ENCODE results near the gene PNN.
"Not testable (repeated sequence)": the region's sequence is repeated elsewhere in the genome, so short reads cannot be mapped to it uniquely, and the experiment has no call there.

Gene PNN

GRCh38 chr14:39174560-39175444 lies at the start of gene PNN:
Gene PNN (plus strand): TSS chr14:39175254. CDS start chr14:39175280, 26 bp downstream.
- H3K4me3 ChIP-seq (ENCODE audit: low read length, poor library complexity, severe bottlenecking): peak within 1 kb of the TSS; percentile 96
- peaks cover 46% of the 10 kb centered on the region for H4K20me1 ChIP-seq (ENCODE audit: insufficient read depth, low read length, poor library complexity, severe bottlenecking)
- no peaks in the 10 kb centered on the region for H3K9me3 ChIP-seq (ENCODE audit: insufficient read depth, low read depth, low read length)
- H3K79me2 ChIP-seq (ENCODE audit: insufficient read depth, low read length): peaks cover 58% of the 10 kb centered on the region
- peaks cover 40% of the 10 kb centered on the region for H3K4me1 ChIP-seq (ENCODE audit: insufficient read depth, low read length, poor library complexity, severe bottlenecking)
- peaks cover 31% of the 10 kb centered on the region for H3K36me3 ChIP-seq (ENCODE audit: insufficient read depth, low read length)
- no peaks in the 10 kb centered on the region for H3K9me2 ChIP-seq (replicated peaks; ENCODE audit: low read depth, low read length)
- H3F3A ChIP-seq (ENCODE audit: low read depth): no peaks in the 10 kb centered on the region
- H3K9ac ChIP-seq (ENCODE audit: low read depth, low read length, poor library complexity, severe bottlenecking): peak within 1 kb of the TSS; percentile 97
- H3K27me3 ChIP-seq (ENCODE audit: insufficient read depth, low read length, poor library complexity, severe bottlenecking): no peaks in the 10 kb centered on the region
- H2AFZ ChIP-seq (ENCODE audit: low read length): peak within 1 kb of the TSS; percentile 68
- TF ChIP-seq CTCF (conservative IDR thresholded peaks at IDR 0.05; ENCODE audit: low read length) (no peak), EZH2phosphoT487 (IDR thresholded peaks at IDR 0.05; ENCODE audit: borderline replicate concordance) (no peak)
- H3K4me2 ChIP-seq (ENCODE audit: low read depth, low read length, poor library complexity, severe bottlenecking): peak within 1 kb of the TSS; percentile 94

- H3K36me3 ChIP-seq (ENCODE audit: insufficient read depth, low read length): peaks cover 35% of the 10 kb centered on the region
- H3K4me2 ChIP-seq (ENCODE audit: low read depth, low read length, poor library complexity, severe bottlenecking); H3K9me3 ChIP-seq (ENCODE audit: insufficient read depth, low read depth, low read length); H3K9ac ChIP-seq (ENCODE audit: low read depth, low read length, poor library complexity, severe bottlenecking); H3F3A ChIP-seq (ENCODE audit: low read depth); H3K27me3 ChIP-seq (ENCODE audit: insufficient read depth, low read length, poor library complexity, severe bottlenecking); H3K4me1 ChIP-seq (ENCODE audit: insufficient read depth, low read length, poor library complexity, severe bottlenecking); H3K79me2 ChIP-seq (ENCODE audit: insufficient read depth, low read length); H3K9me2 ChIP-seq (replicated peaks; ENCODE audit: low read depth, low read length); H3K4me3 ChIP-seq (ENCODE audit: low read length, poor library complexity, severe bottlenecking); H4K20me1 ChIP-seq (ENCODE audit: insufficient read depth, low read length, poor library complexity, severe bottlenecking); H2AFZ ChIP-seq (ENCODE audit: low read length): not testable (repeated sequence)
Observed at GRCh38 chr14:39137835-39138234, 37.2 kb upstream of the PNN start.

- H3K4me3 ChIP-seq (ENCODE audit: low read length, poor library complexity, severe bottlenecking): no peak overlapping the region
- H3K36me3 ChIP-seq (ENCODE audit: insufficient read depth, low read length): peaks cover 35% of the 10 kb centered on the region
- H3K27me3 ChIP-seq (ENCODE audit: insufficient read depth, low read length, poor library complexity, severe bottlenecking): no peaks in the 10 kb centered on the region
- no peaks in the 10 kb centered on the region for H3K9me2 ChIP-seq (replicated peaks; ENCODE audit: low read depth, low read length)
- no peak overlapping the region for H3K9ac ChIP-seq (ENCODE audit: low read depth, low read length, poor library complexity, severe bottlenecking)
- H4K20me1 ChIP-seq (ENCODE audit: insufficient read depth, low read length, poor library complexity, severe bottlenecking): no peaks in the 10 kb centered on the region
- TF ChIP-seq EZH2phosphoT487 (IDR thresholded peaks at IDR 0.05; ENCODE audit: borderline replicate concordance): no peak
- TF ChIP-seq CTCF (conservative IDR thresholded peaks at IDR 0.05; ENCODE audit: low read length): no peak
- no peaks in the 10 kb centered on the region for H3K79me2 ChIP-seq (ENCODE audit: insufficient read depth, low read length)
- H2AFZ ChIP-seq (ENCODE audit: low read length): no peak overlapping the region
- no peak overlapping the region for H3K4me2 ChIP-seq (ENCODE audit: low read depth, low read length, poor library complexity, severe bottlenecking)
- no peaks in the 10 kb centered on the region for H3F3A ChIP-seq (ENCODE audit: low read depth)
- H3K9me3 ChIP-seq (ENCODE audit: insufficient read depth, low read depth, low read length): peaks cover 3% of the 10 kb centered on the region; the same call in 1 of the 2 replicates
- no peaks in the 10 kb centered on the region for H3K4me1 ChIP-seq (ENCODE audit: insufficient read depth, low read length, poor library complexity, severe bottlenecking)
Observed at GRCh38 chr14:39138440-39138839, 36.6 kb upstream of the PNN start.
